Duodenal mucosa (tissue), 2 donors: Measurements from ENCODE around the gene ZNF655.
A peak's percentile ranks its signal among the peaks of the same experiment; 100 is the strongest.

Experiments
- H3K27ac ChIP-seq: one replicate; pipeline ENCODE4 v1.7.0; 2013; ENCODE audit warnings: low read depth, low read length
- H3K27me3 ChIP-seq, 2 donors: one replicate each; pipeline ENCODE4 v1.7.0; 2013; ENCODE audit warnings: low read length in 2 of 2, control low read depth in 1 of 2; ENCODE audit not compliant: insufficient read depth in 2 of 2, control insufficient read depth in 1 of 2
- H3K36me3 ChIP-seq, 2 donors: one replicate each; pipeline ENCODE4 v1.7.0; 2013; ENCODE audit warnings: low read length in 2 of 2, control low read depth in 1 of 2; ENCODE audit not compliant: insufficient read depth in 2 of 2, control insufficient read depth in 1 of 2
- H3K4me1 ChIP-seq, 2 donors: one replicate each; pipeline ENCODE4 v1.7.0; 2013; ENCODE audit warnings: low read length in 2 of 2, control low read depth in 1 of 2; ENCODE audit not compliant: insufficient read depth in 2 of 2, control insufficient read depth in 1 of 2
- H3K4me3 ChIP-seq, 2 donors: one replicate each; pipeline ENCODE4 v1.7.0; 2013; ENCODE audit warnings: low read length in 2 of 2, low read depth in 1 of 2
- H3K9ac ChIP-seq, 2 donors: one replicate each; pipeline ENCODE4 v1.7.0; 2013; ENCODE audit warnings: low read length in 2 of 2, low read depth in 1 of 2
- H3K9me3 ChIP-seq, 2 donors: one replicate each; pipeline ENCODE4 v1.7.0; 2013; ENCODE audit warnings: low read length in 2 of 2, control low read depth in 1 of 2; ENCODE audit not compliant: control insufficient read depth in 1 of 2

ZNF655 gene

GRCh38 chr7:99622596-99622995 is 64.2 kb downstream of the ZNF655 start:
- H3K36me3 ChIP-seq, result peaks cover 70 to 93% of the 10 kb centered on the region in 2 donors
- H3K9ac ChIP-seq, result no peak overlapping the region
- no peak overlapping the region for H3K4me3 ChIP-seq
- no peak overlapping the region for H3K27ac ChIP-seq
- H3K4me1 ChIP-seq, result peaks cover 12 to 13% of the 10 kb centered on the region in 2 donors
- H3K9me3 ChIP-seq, result no peaks in the 10 kb centered on the region
- no peaks in the 10 kb centered on the region for H3K27me3 ChIP-seq

DNA sequence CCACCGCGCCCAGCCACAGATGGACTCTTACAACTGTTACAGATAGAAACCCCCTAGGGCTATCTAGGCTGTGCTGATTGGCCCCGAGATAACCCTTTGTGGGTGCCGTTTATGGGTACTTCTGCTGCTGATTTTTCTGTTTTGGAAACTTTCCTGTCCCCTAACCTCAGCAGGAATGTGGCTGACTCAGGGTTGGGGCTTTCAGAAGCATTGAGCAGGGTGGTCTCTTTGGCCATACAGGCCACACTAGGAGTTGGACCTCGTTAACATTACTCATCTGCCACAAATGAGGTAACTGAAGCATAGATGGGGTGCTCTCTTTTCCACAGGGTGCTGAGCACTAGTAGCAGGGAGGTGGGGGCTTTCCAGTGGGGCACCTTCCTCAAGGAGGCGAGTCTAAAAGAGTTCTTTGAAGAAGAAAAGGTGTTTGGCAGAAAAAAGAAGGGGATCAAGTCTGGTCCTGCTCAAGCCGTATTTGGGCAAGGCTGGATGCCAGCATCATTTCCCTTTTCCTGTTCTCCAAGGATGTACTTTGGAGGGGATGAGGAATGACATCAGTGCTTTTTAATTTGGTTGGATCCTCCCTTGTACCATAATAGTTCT is 64.8 kb downstream of the ZNF655 start:
- H3K36me3 ChIP-seq, result peaks cover 70 to 96% of the 10 kb centered on the region in 2 donors
- H3K27me3 ChIP-seq, result no peaks in the 10 kb centered on the region
- no peak overlapping the region for H3K27ac ChIP-seq

DNA sequence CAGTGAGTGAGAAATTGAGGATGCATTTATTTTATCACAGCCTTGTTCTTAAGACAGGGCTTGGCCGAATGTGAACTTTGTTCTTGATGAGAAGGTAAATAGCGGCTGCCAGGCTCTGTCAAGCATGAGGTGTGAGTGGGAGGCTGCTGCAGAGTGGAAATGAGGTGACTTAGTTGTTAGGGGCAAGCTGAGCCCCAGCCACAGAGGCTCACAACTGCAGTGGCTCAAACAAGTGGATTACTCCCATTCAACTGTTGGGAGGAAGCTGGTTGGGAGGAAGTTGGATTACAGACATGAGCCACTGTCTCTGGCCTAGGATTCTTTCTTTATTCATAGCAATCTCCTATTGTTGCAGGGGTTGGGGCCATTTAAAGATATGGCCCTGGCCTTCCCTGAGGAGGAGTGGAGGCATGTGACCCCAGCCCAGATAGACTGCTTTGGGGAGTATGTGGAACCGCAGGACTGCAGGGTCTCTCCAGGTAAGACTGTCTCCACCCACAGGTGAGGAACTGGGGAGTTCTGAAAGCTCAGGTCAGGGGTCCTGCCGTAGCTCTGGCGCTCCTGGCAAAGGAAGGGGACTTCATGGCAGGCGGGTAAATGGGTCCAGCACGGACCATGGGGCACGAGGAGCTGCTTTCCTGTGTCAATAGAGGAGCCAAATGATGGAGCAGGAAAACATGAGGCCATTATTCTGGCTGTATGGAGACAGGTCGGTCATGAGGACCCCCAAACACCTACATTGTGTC is 65.4 kb downstream of the ZNF655 start:
- H3K4me1 ChIP-seq, result peaks cover 6 to 8% of the 10 kb centered on the region in 2 donors
- no peaks in the 10 kb centered on the region for H3K27me3 ChIP-seq
- H3K36me3 ChIP-seq, result peaks cover 75 to 97% of the 10 kb centered on the region in 2 donors
- peak overlapping the region in 1 of 2 donors; percentile 12 for H3K4me3 ChIP-seq
- H3K9me3 ChIP-seq, result no peaks in the 10 kb centered on the region
- H3K9ac ChIP-seq, result no peak overlapping the region
- no peak overlapping the region for H3K27ac ChIP-seq

More for the DNA sequence above, 64.8 kb downstream of the ZNF655 start:
- no peak overlapping the region for H3K4me3 ChIP-seq
- no peaks in the 10 kb centered on the region for H3K9me3 ChIP-seq
- H3K4me1 ChIP-seq, result peaks cover 6 to 8% of the 10 kb centered on the region in 2 donors
- H3K9ac ChIP-seq, result no peak overlapping the region

DNA sequence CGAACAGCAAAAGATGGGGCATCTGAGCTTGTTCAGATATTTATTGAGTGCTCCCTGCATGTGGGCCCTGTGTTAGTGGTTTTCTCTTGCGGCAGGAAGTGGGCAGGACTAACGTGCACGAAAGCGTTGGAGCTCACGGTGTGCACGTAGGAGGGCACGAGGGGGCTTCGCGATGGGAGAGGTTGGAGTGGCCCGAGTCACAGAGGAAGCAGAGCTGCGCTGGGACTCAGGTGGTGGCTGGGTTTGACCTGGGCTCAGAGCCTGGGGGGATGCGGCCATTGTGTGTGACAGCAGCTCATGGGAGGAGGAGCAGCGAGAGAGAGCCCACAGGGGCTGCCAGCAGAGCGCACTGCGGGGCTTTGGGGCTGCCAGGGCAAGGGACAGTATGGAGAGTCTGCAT is 66.0 kb downstream of the ZNF655 start:
- Histone ChIP-seq H3K36me3 (peaks cover 68 to 97% of the 10 kb centered on the region in 2 donors), H3K4me1 (peaks cover 6 to 8% of the 10 kb centered on the region in 2 donors), H3K4me3 (no peak overlapping the region), H3K9me3 (no peaks in the 10 kb centered on the region), H3K9ac (no peak overlapping the region), H3K27ac (no peak overlapping the region), H3K27me3 (no peaks in the 10 kb centered on the region)

DNA sequence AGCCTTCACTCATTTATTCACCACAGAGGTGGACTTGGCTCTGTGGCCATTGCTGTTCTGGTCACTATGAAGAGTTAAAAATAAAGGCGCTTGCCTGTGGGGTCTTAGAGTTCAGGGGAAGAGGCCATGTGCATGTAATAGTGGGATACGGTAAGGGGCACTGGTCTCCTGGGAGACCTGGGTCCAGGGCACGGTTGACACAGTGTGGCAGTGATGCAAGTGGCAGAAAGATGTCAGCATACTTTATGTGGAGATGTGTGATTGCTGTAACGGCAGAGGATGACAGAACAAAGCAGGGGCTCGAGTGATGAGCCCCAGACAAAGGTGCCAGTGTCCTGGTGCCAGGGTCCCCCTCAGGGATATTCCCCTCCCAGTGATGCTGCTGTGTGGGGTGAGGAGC is 66.9 kb downstream of the ZNF655 start:
- no peaks in the 10 kb centered on the region for H3K9me3 ChIP-seq
- H3K4me1 ChIP-seq, result peaks cover 6 to 8% of the 10 kb centered on the region in 2 donors
- H3K9ac ChIP-seq, result no peak overlapping the region
- peaks cover 64 to 97% of the 10 kb centered on the region in 2 donors for H3K36me3 ChIP-seq
- H3K4me3 ChIP-seq, result no peak overlapping the region
- H3K27ac ChIP-seq, result no peak overlapping the region
- no peaks in the 10 kb centered on the region for H3K27me3 ChIP-seq

DNA sequence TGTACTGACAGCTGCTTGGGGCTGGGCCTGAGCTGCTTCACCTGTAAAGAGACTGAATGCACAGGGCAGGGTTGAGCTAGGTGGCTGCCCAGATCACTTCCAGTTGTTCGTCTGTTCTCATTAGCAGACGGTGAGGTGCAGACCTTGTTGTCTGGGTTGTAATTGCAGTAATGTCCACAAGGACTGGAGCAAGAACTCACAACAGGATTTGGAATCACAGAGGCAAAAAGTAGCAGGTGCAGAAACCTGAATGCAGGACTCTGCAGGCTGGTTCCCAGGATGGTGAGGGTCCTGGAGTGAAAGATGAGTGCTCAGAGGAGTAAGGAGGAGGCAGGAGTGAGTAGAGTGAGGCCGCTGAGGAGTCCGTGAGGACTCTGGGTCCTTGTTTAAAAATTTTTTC is 67.5 kb downstream of the ZNF655 start:
- Histone ChIP-seq H3K9me3 (no peaks in the 10 kb centered on the region), H3K27me3 (no peaks in the 10 kb centered on the region), H3K4me3 (no peak overlapping the region), H3K9ac (no peak overlapping the region), H3K36me3 (peaks cover 64 to 96% of the 10 kb centered on the region in 2 donors), H3K4me1 (peaks cover 6 to 8% of the 10 kb centered on the region in 2 donors), H3K27ac (no peak overlapping the region)
